Mucosa of stomach (tissue), 1 donor: ENCODE results near the gene TLE5.

ENCODE experiments used
- H3K27me3 ChIP-seq: one replicate; pipeline ENCODE4 v1.7.0; 2013; ENCODE audit warnings: mild to moderate bottlenecking, low read length; ENCODE audit not compliant: control insufficient read depth, insufficient read depth
- H3K36me3 ChIP-seq: one replicate; pipeline ENCODE4 v1.7.0; 2013; ENCODE audit warnings: low read length; ENCODE audit not compliant: control insufficient read depth, insufficient read depth
- H3K4me1 ChIP-seq: one replicate; pipeline ENCODE4 v1.7.0; 2013; ENCODE audit warnings: mild to moderate bottlenecking, low read length; ENCODE audit not compliant: control insufficient read depth, insufficient read depth
- H3K4me3 ChIP-seq: one replicate; pipeline ENCODE4 v1.7.0; 2013; ENCODE audit warnings: low read length
- H3K9ac ChIP-seq: one replicate; pipeline ENCODE4 v1.7.0; 2013; ENCODE audit warnings: mild to moderate bottlenecking, low read length, moderate library complexity
- H3K9me3 ChIP-seq: one replicate; pipeline ENCODE4 v1.7.0; 2013; ENCODE audit warnings: mild to moderate bottlenecking, low read length, moderate library complexity; ENCODE audit not compliant: control insufficient read depth
- donor health status: Pancreatic carcinoma.

Gene TLE5

DNA sequence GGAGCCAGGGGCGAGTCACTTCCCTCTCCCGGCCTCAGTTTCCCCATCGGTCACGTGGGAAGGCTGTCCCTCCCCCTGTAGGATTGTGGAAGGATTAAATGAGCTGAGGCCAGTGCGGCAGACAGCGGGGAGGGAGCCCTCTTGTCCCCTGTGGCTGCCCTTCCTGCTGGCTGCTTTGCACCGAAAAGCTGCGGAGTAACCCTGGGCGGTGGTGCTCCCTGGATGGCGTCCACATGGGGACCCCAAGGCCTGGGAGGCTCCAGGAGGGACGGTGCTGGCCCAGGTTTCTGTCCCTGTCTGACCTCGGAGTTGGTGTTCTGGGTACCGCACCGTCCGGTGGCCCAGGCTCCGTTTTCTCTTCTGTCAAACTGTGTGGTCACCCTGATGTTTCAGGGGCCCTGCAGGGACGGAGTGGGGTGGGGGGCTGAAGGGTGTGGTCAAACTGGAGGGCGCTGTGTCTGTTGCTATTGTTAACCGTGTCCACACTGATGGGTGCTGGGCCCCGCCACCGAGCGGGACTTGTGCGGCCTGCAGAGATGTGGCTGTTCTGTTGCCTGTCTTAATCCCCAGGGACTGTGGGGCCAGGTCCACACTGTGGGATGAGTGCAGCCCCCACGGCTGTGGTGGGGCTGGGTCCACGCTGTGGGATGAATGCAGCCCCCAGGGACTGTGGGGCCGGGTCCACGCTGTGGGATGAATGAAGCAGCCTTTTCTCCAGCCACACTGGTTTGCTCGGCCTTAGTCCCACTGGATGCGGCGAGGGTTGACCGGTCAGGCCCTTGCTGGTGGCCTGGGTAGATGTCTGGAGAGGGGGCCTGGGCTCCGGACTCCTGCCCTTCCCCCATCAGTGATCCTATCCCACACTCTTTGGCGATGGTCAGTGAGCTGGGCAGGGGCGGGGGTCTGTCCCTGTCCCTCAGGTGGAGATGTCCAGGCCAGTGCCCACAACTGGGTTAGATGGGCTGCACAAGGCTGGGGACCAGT, 38.7 kb upstream of the TLE5 start:
- no peaks in the 10 kb centered on the region for H3K9me3 ChIP-seq
- H3K36me3 ChIP-seq: no peaks in the 10 kb centered on the region
- no peak overlapping the region for H3K4me3 ChIP-seq
- H3K9ac ChIP-seq: no peak overlapping the region
- no peaks in the 10 kb centered on the region for H3K27me3 ChIP-seq
- H3K4me1 ChIP-seq: peaks cover 82% of the 10 kb centered on the region

DNA sequence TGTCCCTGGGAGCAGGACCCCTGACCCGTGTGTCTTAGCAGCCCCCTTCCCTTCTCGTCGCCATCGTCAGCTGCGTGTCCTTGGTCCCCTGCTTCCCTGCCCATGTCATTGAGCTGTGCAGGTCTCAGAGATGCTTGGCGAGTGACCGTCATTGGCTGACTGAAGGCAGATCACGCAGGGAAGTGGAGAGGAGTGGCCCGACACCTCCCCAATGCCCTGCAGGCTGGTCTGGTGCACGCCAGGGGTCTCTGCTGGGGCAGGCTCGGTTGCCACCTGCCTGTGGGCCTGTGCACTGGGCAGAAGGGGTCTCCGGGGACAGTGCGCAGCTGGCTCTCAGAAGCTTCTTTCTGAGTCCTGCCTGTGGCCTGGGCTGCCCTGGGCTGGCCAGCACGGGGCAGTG, 38.0 kb upstream of the TLE5 start:
- no peaks in the 10 kb centered on the region for H3K27me3 ChIP-seq
- H3K4me1 ChIP-seq: peaks cover 82% of the 10 kb centered on the region
- no peaks in the 10 kb centered on the region for H3K36me3 ChIP-seq
- no peaks in the 10 kb centered on the region for H3K9me3 ChIP-seq
- no peak overlapping the region for H3K9ac ChIP-seq
- no peak overlapping the region for H3K4me3 ChIP-seq

DNA sequence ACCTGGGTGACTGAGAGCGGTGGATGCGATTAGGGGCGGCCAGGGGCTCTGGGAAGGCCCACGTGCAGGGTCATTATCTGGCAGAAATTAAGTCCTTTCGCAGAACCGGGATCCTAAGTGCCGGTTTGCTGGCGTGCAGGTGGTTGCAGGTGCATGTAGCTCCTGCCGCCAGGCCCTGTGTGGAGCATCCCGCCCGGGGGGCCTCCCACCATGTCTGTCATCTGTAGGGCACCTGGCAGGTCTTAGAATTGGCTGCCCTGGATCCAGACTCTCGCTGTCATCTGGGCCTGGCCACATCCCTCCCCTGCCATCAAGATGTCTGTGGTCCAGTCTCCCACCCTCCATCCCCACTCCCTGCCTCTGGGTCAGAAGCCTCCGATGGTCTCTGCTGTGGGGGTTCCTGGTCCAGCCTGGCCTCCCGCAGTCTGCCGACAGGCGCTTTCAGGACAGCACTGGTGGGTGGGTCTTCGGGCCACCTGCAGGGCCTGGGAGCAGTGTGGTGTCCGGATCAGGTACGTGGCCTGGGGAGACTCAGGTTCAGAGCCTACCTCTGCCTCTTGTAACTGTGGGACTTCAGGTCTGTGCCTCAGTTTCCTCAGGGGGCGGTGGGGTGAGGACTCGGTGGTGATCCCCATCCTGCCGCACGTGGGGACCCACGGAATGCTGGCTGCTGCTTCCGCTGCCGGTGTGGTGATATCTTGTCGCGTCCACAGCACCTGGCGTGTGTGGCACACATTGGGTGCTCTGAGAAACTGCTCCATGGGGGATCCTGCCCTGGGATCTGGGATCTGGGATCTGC, 37.3 kb upstream of the TLE5 start:
- Histone ChIP-seq H3K4me3 (no peak overlapping the region), H3K36me3 (no peaks in the 10 kb centered on the region), H3K9ac (peak overlapping the region; percentile 97), H3K27me3 (no peaks in the 10 kb centered on the region), H3K4me1 (peaks cover 79% of the 10 kb centered on the region), H3K9me3 (no peaks in the 10 kb centered on the region)

DNA sequence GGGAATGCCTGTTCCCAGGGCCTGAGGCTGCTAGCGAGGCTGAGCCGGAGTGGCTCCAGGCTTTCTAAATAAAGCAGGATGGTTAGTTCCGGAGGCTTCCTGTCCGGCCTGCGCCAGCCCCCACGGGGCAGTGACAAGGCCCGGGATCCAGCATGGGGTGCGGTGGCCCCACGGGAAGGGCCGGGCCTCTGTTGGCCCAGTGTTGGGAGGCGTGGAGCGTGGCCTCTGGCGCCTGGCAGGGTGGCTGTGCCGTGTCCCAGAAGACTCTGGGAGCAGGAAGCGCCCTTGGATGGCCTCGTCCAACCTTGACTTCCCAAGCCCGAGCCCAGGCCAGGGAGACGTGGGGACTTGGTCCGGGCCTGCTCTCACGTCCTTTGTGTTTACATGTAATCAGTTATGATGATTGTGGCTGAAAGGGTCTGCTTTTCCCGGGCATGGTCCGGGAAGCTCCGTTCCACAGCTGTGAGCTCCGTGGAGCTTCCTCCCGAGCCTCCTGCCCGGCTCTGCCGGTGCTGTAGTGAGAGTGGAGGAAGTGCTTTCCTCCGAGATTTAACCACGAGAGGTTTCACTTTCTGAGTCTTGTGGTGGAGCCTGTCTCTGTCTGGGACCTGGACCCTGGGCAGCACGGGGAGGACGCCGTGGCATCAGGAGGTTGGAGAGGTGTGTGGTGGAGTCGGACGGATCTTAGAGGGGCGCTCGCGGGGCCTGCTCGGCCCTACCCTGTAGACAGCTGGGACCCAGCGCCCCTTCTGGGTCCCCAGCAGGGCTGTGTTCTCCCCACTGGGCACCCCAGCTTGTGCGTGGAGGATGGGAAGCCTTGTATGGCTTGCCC, 36.4 kb upstream of the TLE5 start:
- Histone ChIP-seq H3K4me3 (peak overlapping the region; percentile 38), H3K9ac (peak overlapping the region; percentile 97), H3K27me3 (no peaks in the 10 kb centered on the region), H3K36me3 (no peaks in the 10 kb centered on the region), H3K4me1 (peaks cover 71% of the 10 kb centered on the region), H3K9me3 (no peaks in the 10 kb centered on the region)

DNA sequence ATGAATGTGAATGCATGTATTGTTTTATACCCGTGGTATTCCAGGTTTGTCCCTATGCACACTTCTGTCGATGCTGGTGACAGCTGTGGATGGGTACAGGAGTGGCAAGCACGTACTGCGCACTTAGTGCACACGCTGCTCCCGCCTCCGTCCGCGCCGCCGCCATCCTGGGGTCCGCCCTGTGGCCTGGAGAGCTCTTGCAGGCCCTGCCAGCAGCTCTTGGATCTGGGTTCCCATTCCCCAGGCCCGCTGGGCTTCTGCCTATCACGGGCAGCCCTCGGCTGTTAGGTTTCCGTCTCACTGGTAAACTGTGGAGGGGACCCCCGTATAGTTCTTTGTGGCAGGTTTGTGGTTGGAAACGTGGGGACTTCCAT, 35.8 kb upstream of the TLE5 start:
- peak overlapping the region; percentile 97 for H3K9ac ChIP-seq
- H3K4me3 ChIP-seq: peak overlapping the region; percentile 38
- no peaks in the 10 kb centered on the region for H3K9me3 ChIP-seq
- H3K36me3 ChIP-seq: no peaks in the 10 kb centered on the region
- peaks cover 69% of the 10 kb centered on the region for H3K4me1 ChIP-seq
- no peaks in the 10 kb centered on the region for H3K27me3 ChIP-seq

DNA sequence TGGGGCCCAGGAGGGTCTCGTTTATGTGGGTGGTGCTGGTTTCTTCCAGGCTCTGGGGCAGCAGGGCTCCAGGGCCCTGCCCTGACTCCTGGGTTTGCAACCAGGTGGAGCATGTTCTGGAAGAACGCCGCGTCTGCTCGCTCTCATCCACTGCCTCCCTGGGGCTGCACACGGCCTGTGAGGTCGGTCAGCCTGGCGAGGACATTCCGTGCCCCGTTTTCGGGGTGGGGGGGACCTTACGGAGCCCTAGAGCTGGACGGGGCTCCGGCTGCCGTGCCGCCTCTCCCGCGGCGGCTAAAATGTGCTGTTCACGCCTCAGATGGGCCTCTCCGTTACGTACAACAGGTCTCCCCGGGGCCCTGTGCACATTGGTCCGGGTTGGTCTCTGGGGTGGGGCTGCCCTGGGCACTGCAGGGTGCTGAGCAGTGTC, 35.2 kb upstream of the TLE5 start:
- Histone ChIP-seq H3K4me3 (peak overlapping the region; percentile 38), H3K4me1 (peaks cover 65% of the 10 kb centered on the region), H3K9ac (peak overlapping the region; percentile 97), H3K27me3 (no peaks in the 10 kb centered on the region), H3K9me3 (no peaks in the 10 kb centered on the region), H3K36me3 (no peaks in the 10 kb centered on the region)

DNA sequence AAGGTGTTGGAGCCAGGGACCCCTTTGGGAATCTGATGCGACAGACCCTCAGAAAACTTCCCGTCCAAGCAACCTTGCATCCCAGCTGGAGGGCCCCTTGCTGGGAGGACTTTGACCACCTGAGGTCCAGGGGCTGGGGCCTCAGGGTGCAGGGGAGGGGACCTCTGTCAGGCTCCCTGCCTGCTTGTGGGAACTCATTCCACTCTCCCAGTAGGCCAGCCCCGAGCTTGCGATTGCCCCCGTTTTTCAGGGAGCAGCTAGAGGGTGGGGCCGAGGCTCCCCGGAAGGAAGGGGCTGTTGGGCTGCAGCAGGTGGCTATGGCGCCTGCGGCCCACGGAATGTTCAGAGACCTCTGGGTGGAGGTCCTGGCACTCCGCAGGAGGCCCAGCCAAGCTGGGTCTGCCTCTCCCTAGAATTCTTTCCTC, 34.6 kb upstream of the TLE5 start:
- Histone ChIP-seq H3K27me3 (no peaks in the 10 kb centered on the region), H3K36me3 (no peaks in the 10 kb centered on the region), H3K9me3 (no peaks in the 10 kb centered on the region), H3K4me3 (peak overlapping the region; percentile 38), H3K9ac (peak overlapping the region; percentile 97), H3K4me1 (peaks cover 60% of the 10 kb centered on the region)

DNA sequence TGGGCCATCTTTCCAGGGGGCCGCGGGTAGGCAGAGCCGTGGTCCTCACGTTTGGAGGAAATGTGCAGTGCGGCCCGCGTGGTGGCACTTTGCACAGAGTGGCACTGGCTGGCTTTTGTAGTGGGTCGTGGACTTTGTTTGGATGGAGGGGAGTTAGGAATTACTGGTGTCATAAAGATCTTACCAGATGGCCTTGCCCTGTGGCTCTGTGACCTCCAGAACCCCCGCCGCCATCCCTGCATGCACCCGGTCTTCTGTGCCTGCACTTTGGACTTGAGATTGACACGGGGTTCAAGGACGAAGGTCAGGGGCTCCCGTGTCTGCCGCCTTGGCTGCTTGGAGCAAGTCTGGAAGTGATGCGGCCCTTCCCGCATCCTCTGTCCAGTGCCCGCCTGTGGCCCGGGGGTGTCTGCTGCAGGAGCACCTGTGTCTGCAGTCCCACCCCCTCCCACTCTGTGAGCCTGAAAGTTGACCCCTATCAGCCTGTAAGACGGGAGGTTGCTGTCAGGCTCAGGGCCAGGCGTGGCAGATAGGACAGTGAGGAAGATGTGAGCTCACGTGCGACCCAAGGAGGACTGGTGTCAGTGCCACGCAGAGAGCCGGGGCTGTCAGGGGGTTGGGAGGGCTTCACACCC, 34.1 kb upstream of the TLE5 start:
- no peaks in the 10 kb centered on the region for H3K27me3 ChIP-seq
- peak overlapping the region; percentile 89 for H3K4me3 ChIP-seq
- no peaks in the 10 kb centered on the region for H3K9me3 ChIP-seq
- no peaks in the 10 kb centered on the region for H3K36me3 ChIP-seq
- peaks cover 54% of the 10 kb centered on the region for H3K4me1 ChIP-seq
- H3K9ac ChIP-seq: peak overlapping the region; percentile 97

DNA sequence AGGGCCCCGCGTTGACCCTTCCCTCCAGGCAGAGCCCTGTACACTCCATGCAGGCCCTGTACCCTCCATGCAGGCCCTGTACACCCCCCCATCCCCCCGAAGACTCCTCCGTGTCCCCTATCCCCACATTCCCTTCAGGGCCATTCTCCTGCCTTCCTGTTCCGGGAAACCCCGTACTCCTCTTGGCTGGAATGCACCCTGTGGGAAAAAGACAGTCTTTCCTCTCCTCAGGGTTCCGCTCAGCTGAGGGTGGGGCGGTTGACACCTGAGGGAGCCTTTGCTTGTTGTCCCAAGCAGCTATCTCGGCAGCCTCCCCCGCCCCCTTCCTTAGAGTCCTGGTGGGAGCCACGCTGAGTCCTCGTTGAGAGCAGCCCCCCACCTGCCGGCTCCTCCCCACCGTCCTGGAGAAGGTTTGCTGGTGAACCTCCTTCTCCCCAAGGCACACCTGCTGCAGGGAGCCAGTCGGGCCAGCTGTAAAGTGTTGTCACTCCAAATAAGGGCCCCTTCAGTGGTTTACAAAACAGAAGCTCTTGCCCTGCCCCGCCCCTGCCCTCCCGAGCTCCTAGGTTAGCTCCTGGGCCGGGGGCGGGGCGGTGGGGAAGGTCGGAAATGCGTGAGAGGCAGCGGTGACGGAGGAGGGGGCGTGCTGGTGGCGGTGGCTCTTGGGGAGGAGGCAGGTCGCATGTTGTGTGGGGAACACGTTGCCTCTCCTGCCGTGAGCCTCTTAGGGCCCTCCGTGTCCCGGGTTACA, 33.3 kb upstream of the TLE5 start:
- H3K9ac ChIP-seq: peak overlapping the region; percentile 97
- H3K4me1 ChIP-seq: peaks cover 47% of the 10 kb centered on the region
- H3K4me3 ChIP-seq: peak overlapping the region; percentile 89
- no peaks in the 10 kb centered on the region for H3K36me3 ChIP-seq
- no peaks in the 10 kb centered on the region for H3K9me3 ChIP-seq
- no peaks in the 10 kb centered on the region for H3K27me3 ChIP-seq

DNA sequence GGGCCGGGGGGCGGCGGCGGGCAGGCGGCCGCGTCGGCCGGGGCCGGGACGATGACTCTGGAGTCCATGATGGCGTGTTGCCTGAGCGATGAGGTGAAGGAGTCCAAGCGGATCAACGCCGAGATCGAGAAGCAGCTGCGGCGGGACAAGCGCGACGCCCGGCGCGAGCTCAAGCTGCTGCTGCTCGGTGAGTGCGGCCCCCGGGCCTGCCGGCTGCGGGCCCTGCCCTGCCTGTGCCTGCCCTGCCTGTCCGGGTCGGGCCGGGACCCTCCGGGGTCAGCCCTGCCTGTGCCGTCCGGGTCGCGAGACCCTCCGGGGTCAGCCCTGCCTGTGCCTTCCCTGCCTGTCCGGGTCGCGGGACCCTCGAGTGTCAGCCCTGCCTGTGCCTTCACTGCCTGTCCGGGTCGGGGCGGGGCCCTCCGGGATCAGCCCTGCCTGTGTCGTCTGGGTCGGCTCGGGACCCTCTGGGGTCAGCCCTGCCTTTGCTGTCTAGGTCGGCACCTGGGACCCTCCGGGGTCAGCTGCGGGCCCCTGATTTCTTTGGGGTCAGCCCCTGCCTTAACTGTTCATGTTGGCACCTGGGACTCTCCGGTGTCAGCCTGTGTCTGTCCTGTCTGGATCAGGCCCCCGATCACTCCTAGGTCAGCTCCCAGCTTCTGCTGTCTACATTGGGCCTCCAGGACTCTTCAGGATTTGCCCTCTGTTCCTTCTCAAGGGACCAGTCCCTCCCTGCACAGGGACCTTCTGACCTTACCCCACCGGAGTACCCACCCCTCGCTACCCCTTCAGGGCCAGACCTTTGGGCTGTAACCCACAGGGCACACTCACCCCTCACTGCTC, 32.5 kb upstream of the TLE5 start:
- Histone ChIP-seq H3K27me3 (no peaks in the 10 kb centered on the region), H3K9ac (peak overlapping the region; percentile 97), H3K9me3 (no peaks in the 10 kb centered on the region), H3K36me3 (no peaks in the 10 kb centered on the region), H3K4me3 (peak overlapping the region; percentile 89), H3K4me1 (peaks cover 48% of the 10 kb centered on the region)
